B cell (primary cell): ENCODE data around the gene TRMT1L. TPM values are rescaled to one million over a fixed set of nuclear protein-coding genes. Genes with fewer than 3 reads are reported as not detected.

ENCODE experiments used
- ATAC-seq: fragments of 200-7000 bp; cut with Tn5 transposase; one replicate; pipeline ENCODE4 v1.10.0; 2021; ENCODE audit warnings: low read depth, mild to moderate bottlenecking, moderate number of reproducible peaks, moderate library complexity
- CTCF ChIA-PET: fragments of 350-600 bp; sonication (Branson Sonifier 250); formaldehyde crosslinking; loops from one replicate; lab custom pipeline; 2021; ENCODE audit warnings: antibody characterized with exemption, inconsistent platforms; lab: Charles Lee
- POLR2A ChIA-PET: fragments of 350-600 bp; sonication (Branson Sonifier 250); formaldehyde crosslinking; loops from one replicate; lab custom pipeline; 2021; ENCODE audit warnings: antibody characterized with exemption; lab: Charles Lee
- DNase-seq: peaks from one replicate; pipeline ENCODE4 v3.0.0; 2013
- H2AFZ ChIP-seq: 2 replicates; pipeline ENCODE4 v1.6.1; 2012; ENCODE audit warnings: mild to moderate bottlenecking, low read depth, low read length; ENCODE audit not compliant: insufficient read depth, poor library complexity, severe bottlenecking
- H3K27ac ChIP-seq, 2 donors: 1 replicate in 1 of 2; 2 replicates in 1 of 2; pipeline ENCODE4 v1.5.1; 2012 to 2013; ENCODE audit warnings: low read length in 2 of 2, mild to moderate bottlenecking in 2 of 2, moderate library complexity in 1 of 2
- H3K27me3 ChIP-seq, 4 experiments: fragments of 200-600 bp in 1 of 4; sonication (generic) in 1 of 4; replicated peaks in 1 of 4; 1 replicate in 2 of 4; 2 replicates in 2 of 4; pipeline versions ENCODE4 v1.6.1 to v1.7.0; 2013 to 2016; ENCODE audit warnings: low read length in 3 of 4, mild to moderate bottlenecking in 2 of 4, mixed read lengths in 1 of 4, moderate library complexity in 1 of 4; ENCODE audit not compliant: insufficient read depth in 4 of 4, control insufficient read depth in 3 of 4; ENCODE audit errors: control extremely low read depth in 1 of 4
- H3K36me3 ChIP-seq, 2 experiments: replicated peaks in 1 of 2; 1 replicate in 1 of 2; 2 replicates in 1 of 2; pipeline versions ENCODE4 v1.6.1 to v1.7.1; 2013; ENCODE audit warnings: low read length in 1 of 2; ENCODE audit not compliant: insufficient read depth in 2 of 2, control insufficient read depth in 1 of 2; ENCODE audit errors: control extremely low read depth in 1 of 2, extremely low read depth in 1 of 2
- H3K4me1 ChIP-seq, 2 donors: fragments of 200-600 bp in 1 of 2; sonication (generic) in 1 of 2; 1 replicate in 1 of 2; 2 replicates in 1 of 2; pipeline versions ENCODE4 v1.5.1 to v1.6.1; 2013 to 2017; ENCODE audit warnings: low read length in 2 of 2; ENCODE audit not compliant: control insufficient read depth in 2 of 2, insufficient read depth in 2 of 2
- H3K4me2 ChIP-seq: replicated peaks from 2 replicates; pipeline ENCODE3; 2012; ENCODE audit warnings: mild to moderate bottlenecking, low read depth, low read length; ENCODE audit not compliant: poor library complexity, severe bottlenecking
- H3K4me3 ChIP-seq, 5 experiments: fragments of 200-600 bp in 1 of 5; sonication (generic) in 1 of 5; 1 replicate in 3 of 5; 2 replicates in 2 of 5; pipeline versions ENCODE4 v1.5.1 to v1.7.0; 2011 to 2016; ENCODE audit warnings: low read length in 4 of 5, mild to moderate bottlenecking in 4 of 5, low read depth in 2 of 5, control low read depth in 1 of 5, moderate library complexity in 1 of 5; ENCODE audit not compliant: insufficient read depth in 1 of 5; ENCODE audit errors: control extremely low read depth in 1 of 5, extremely low read depth in 1 of 5
- H3K79me2 ChIP-seq: fragments of 200-600 bp; sonication (generic); one replicate; pipeline ENCODE4 v1.6.0; 2016; ENCODE audit warnings: low read length; ENCODE audit not compliant: control insufficient read depth, insufficient read depth
- H3K9ac ChIP-seq: fragments of 200-600 bp; sonication (generic); 2 replicates; pipeline ENCODE4 v1.6.1; 2017; ENCODE audit warnings: mild to moderate bottlenecking, low read length, moderate library complexity
- H3K9me3 ChIP-seq, 3 donors: one replicate each; pipeline versions ENCODE4 v1.6.1 to v1.7.1; 2013; ENCODE audit warnings: low read length in 2 of 3; ENCODE audit not compliant: control insufficient read depth in 2 of 3, insufficient read depth in 1 of 3; ENCODE audit errors: control extremely low read depth in 1 of 3
- H4K20me1 ChIP-seq: 2 replicates; pipeline ENCODE4 v1.6.0; 2012; ENCODE audit warnings: mild to moderate bottlenecking, low read length; ENCODE audit not compliant: insufficient read depth, control insufficient read depth, poor library complexity, severe bottlenecking
- H3K27ac Mint-ChIP-seq: one replicate; pipeline ENCODE4 v1.8.0; 2021; ENCODE audit warnings: mixed read lengths
- H3K27me3 Mint-ChIP-seq: one replicate; pipeline ENCODE4 v1.8.0; 2021; ENCODE audit warnings: mixed read lengths
- H3K4me1 Mint-ChIP-seq: one replicate; pipeline ENCODE4 v1.8.0; 2021; ENCODE audit warnings: mixed read lengths
- H3K4me3 Mint-ChIP-seq: one replicate; pipeline ENCODE4 v1.8.0; 2021; ENCODE audit warnings: mixed read lengths
- H3K9me3 Mint-ChIP-seq: one replicate; pipeline ENCODE4 v1.8.0; 2022; ENCODE audit warnings: mixed read lengths; ENCODE audit not compliant: insufficient read depth
- CTCF ChIP-seq: fragments of 200-600 bp; IDR thresholded peaks from one replicate; pipeline ENCODE4 v1.8.0; 2022; ENCODE audit warnings: antibody characterized with exemption, mild to moderate bottlenecking
- EZH2 ChIP-seq: IDR thresholded peaks from 2 replicates; pipeline ENCODE4 v1.6.1; 2012; ENCODE audit warnings: borderline replicate concordance, low read depth, mild to moderate bottlenecking, moderate library complexity, low read length; ENCODE audit not compliant: insufficient read depth, poor library complexity, severe bottlenecking
- WGBS: methylation state at CpG from one replicate; pipeline ENCODE4 v1.1.5; 2013; ENCODE audit warnings: missing lambda C conversion rate; ENCODE audit not compliant: insufficient coverage; 5-methylcytosine and 5-hydroxymethylcytosine counted together
- intact Hi-C: fragments of 100-400 bp; cut with micrococcal nuclease; formaldehyde crosslinking; loops from one replicate; pipeline ENCODE4 v1.10.0; 2022
- polyA plus RNA-seq: library from polyadenylated mRNA; depleted of rRNA; stranded (reverse); fragments of >200 nt; gene quantifications from 2 replicates; pipeline ENCODE4 v1.2.3, GENCODE V29; 2012
- total RNA-seq, 2 donors: library from RNA; stranded (reverse); fragments of 120-200 nt in 1 of 2; gene quantifications; 1 replicate in 1 of 2; 2 replicates in 1 of 2; pipeline versions ENCODE4 v1.2.3 to v1.2.4, GENCODE V29; 2013 to 2022

TRMT1L gene
- total and polyA plus RNA-seq, 2 donors (not counting 1 experiment from before 2014, with no cell fraction given), result 9.9 to 27.5 TPM

DNA sequence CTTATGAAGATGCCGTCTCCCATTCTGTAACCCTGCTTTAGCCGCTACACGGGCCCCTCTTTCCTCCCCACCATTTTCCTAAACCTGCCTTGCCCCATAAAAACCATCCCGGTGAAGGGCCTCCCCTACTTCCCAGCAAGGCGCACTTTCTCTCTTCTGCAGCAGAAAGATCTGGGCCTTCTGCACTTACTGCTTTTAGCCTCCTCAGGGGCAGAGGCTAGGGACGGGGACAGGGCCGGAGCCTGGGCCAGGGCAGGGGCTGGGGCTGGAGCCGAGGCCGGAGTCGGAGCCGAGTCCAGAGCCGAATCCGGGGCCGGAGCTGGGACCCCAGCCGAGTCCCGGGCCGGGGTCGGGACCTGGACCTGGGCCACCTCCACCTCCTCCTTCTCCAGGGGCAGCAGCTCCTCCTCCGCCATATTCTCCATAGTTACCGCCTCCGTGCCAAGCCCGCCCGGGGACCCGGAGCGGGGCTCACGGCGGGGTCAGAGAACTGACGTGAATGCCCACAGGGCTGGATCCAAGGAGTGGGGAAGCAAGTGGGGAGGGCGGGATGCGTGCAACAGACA is 382 bp downstream of the TRMT1L start:
- Mint-ChIP-seq H3K27ac (peak overlapping the region; percentile 97), H3K4me3 (peak overlapping the region; percentile 93), H3K9me3 (no peaks in the 10 kb centered on the region), H3K4me1 (peaks cover 45% of the 10 kb centered on the region), H3K27me3 (no peaks in the 10 kb centered on the region)
- Histone ChIP-seq H3K4me3 (peak overlapping the region; percentile 80 to 99 (median 86)), H2AFZ (peak overlapping the region; percentile 68), H3K9ac (peak overlapping the region; percentile 100), H3K4me1 (peaks cover 11 to 36% of the 10 kb centered on the region in 2 donors), H3K4me2 (peak overlapping the region; percentile 97), H3K9me3 (no peaks in the 10 kb centered on the region), H3K27ac (peak overlapping the region; percentile 98 to 100), H3K27me3 (no peaks in the 10 kb centered on the region), H3K79me2 (peaks cover 40% of the 10 kb centered on the region), H4K20me1 (no peaks in the 10 kb centered on the region), H3K36me3 (peaks cover 0 to 2% of the 10 kb centered on the region in 2 experiments)
- TF ChIP-seq CTCF (no peak), EZH2 (no peak)
- ATAC-seq (peak; percentile 15), DNase-seq (no peak)
- CTCF ChIA-PET, result interaction anchor here (1.0 to 5.9 kb wide), 7 partner anchors 12 to 539 kb away, joined by 3 to 54 read pairs (median 4); partner anchors contain the start of gene RNF2
- POLR2A ChIA-PET, result interaction anchor here (1.0 to 1.9 kb wide), 3 partner anchors 111 to 1219 kb away, joined by 4 to 7 read pairs (median 4); partner anchors contain the start of genes ODR4, RNF2 and TPR
- whole genome bisulfite sequencing, result 0% methylated on average over 21 of the region's 30 CpGs
- intact Hi-C loops, result loop anchor here (1.0 to 5.0 kb wide), 3 partner anchors 111 to 446 kb away; partner anchors contain the start of genes NIBAN1 and RNF2
